Mammary epithelial cell (primary cell): ENCODE data around the gene ZNF768.

ENCODE experiments used
- CTCF ChIP-seq, 2 donors: IDR thresholded peaks in 1 of 2; conservative IDR thresholded peaks in 1 of 2; 2 replicates each; pipeline ENCODE4 v1.5.1; 2011 to 2012; ENCODE audit warnings: inconsistent platforms in 2 of 2, low read length in 2 of 2, mild to moderate bottlenecking in 2 of 2, control low read depth in 1 of 2, low read depth in 1 of 2; ENCODE audit not compliant: insufficient read depth in 1 of 2; ENCODE audit errors: extremely low read depth in 1 of 2
- EZH2 ChIP-seq: IDR thresholded peaks from 2 replicates; pipeline ENCODE4 v1.6.1; 2012; ENCODE audit warnings: low read length, inconsistent platforms, borderline replicate concordance

- peak in 1 of 2 donors; percentile 39 for TF ChIP-seq CTCF (conservative IDR thresholded peaks at IDR 0.05 in 1 of 2, IDR thresholded peaks at IDR 0.05 in 1 of 2; ENCODE audit: extremely low read depth in 1 of 2, insufficient read depth in 1 of 2, low read depth in 1 of 2, low read length in 2 of 2)
- TF ChIP-seq EZH2: no peak
These were observed 44.0 kb downstream of the ZNF768 start for GRCh38 chr16:30482366-30482765.
